H9 (cell line): ENCODE results near the gene GPR25. TPM values are rescaled to one million over a fixed set of nuclear protein-coding genes. Genes with fewer than 3 reads are reported as not detected.
A peak's percentile ranks its signal among the peaks of the same experiment; 100 is the strongest.

Source experiments
- DNase-seq: peaks from one replicate; pipeline ENCODE4 v3.0.0-alpha.2; 2017
- H2AFZ ChIP-seq: one replicate; pipeline ENCODE4 v1.6.1; 2013; ENCODE audit warnings: mild to moderate bottlenecking, low read length, control low read depth, moderate library complexity
- H2AK5ac ChIP-seq: 2 replicates; pipeline ENCODE4 v1.6.1; 2013; ENCODE audit warnings: low read length, control low read depth, mixed read lengths; ENCODE audit not compliant: insufficient read length
- H2BK120ac ChIP-seq: one replicate; pipeline ENCODE4 v1.6.1; 2013; ENCODE audit warnings: low read depth, mild to moderate bottlenecking, low read length, control low read depth, inconsistent platforms; ENCODE audit not compliant: poor library complexity, severe bottlenecking
- H2BK12ac ChIP-seq: 2 replicates; pipeline ENCODE4 v1.6.1; 2013; ENCODE audit warnings: low read length, control low read depth, mixed read lengths, low read depth; ENCODE audit not compliant: insufficient read length
- H2BK15ac ChIP-seq: 2 replicates; pipeline ENCODE4 v1.6.1; 2013; ENCODE audit warnings: low read depth, low read length, control low read depth
- H2BK20ac ChIP-seq: one replicate; pipeline ENCODE4 v1.6.1; 2013; ENCODE audit warnings: low read depth, mild to moderate bottlenecking, low read length, control low read depth, inconsistent platforms; ENCODE audit not compliant: poor library complexity, severe bottlenecking
- H2BK5ac ChIP-seq: 2 replicates; pipeline ENCODE4 v1.6.1; 2013; ENCODE audit warnings: low read length, control low read depth, mixed read lengths; ENCODE audit not compliant: insufficient read length
- H3K14ac ChIP-seq: 2 replicates; pipeline ENCODE4 v1.6.1; 2013; ENCODE audit warnings: low read length, control low read depth; ENCODE audit not compliant: insufficient read depth
- H3K18ac ChIP-seq: 2 replicates; pipeline ENCODE4 v1.6.1; 2013; ENCODE audit warnings: low read depth, mild to moderate bottlenecking, mixed read lengths, low read length, control low read depth; ENCODE audit not compliant: insufficient read length
- H3K23ac ChIP-seq: 2 replicates; pipeline ENCODE4 v1.6.1; 2013; ENCODE audit warnings: low read length, control low read depth, mixed read lengths, low read depth; ENCODE audit not compliant: insufficient read length
- H3K23me2 ChIP-seq: 2 replicates; pipeline ENCODE4 v1.6.1; 2013; ENCODE audit warnings: low read depth, mild to moderate bottlenecking, mixed read lengths, low read length, control low read depth; ENCODE audit not compliant: insufficient read length, poor library complexity, severe bottlenecking
- H3K27ac ChIP-seq: 2 replicates; pipeline ENCODE4 v1.5.1; 2013; ENCODE audit warnings: low read length, control low read depth, mixed read lengths, low read depth; ENCODE audit not compliant: insufficient read length
- H3K27me3 ChIP-seq: 2 replicates; pipeline ENCODE4 v1.6.1; 2013; ENCODE audit warnings: low read length, control low read depth, inconsistent platforms; ENCODE audit not compliant: insufficient read depth
- H3K4ac ChIP-seq: 2 replicates; pipeline ENCODE4 v1.6.1; 2013; ENCODE audit warnings: low read depth, mild to moderate bottlenecking, control low read depth, inconsistent platforms, low read length, moderate library complexity
- H3K4me1 ChIP-seq: 2 replicates; pipeline ENCODE4 v1.6.1; 2013; ENCODE audit warnings: low read length, control low read depth, inconsistent platforms; ENCODE audit not compliant: insufficient read depth
- H3K4me2 ChIP-seq: 2 replicates; pipeline ENCODE4 v1.6.1; 2013; ENCODE audit warnings: low read length, control low read depth, mixed read lengths; ENCODE audit not compliant: insufficient read length, insufficient read depth
- H3K56ac ChIP-seq: 2 replicates; pipeline ENCODE4 v1.6.1; 2013; ENCODE audit warnings: low read depth, mild to moderate bottlenecking, mixed read lengths, low read length, control low read depth; ENCODE audit not compliant: insufficient read length
- H3K79me1 ChIP-seq: 2 replicates; pipeline ENCODE4 v1.6.1; 2013; ENCODE audit warnings: low read depth, mild to moderate bottlenecking, moderate library complexity, low read length, control low read depth, inconsistent platforms; ENCODE audit not compliant: insufficient read depth, poor library complexity, severe bottlenecking
- H3K79me2 ChIP-seq: 2 replicates; pipeline ENCODE4 v1.6.1; 2013; ENCODE audit warnings: low read length, control low read depth, inconsistent platforms; ENCODE audit not compliant: insufficient read depth
- H3K9ac ChIP-seq: 2 replicates; pipeline ENCODE4 v1.6.1; 2013; ENCODE audit warnings: low read length, control low read depth, mixed read lengths; ENCODE audit not compliant: insufficient read length; ENCODE audit errors: extremely low read depth
- H3K9me3 ChIP-seq: one replicate; pipeline ENCODE4 v1.6.1; 2013; ENCODE audit warnings: low read depth, low read length, inconsistent platforms; ENCODE audit not compliant: control insufficient read depth
- H3T11ph ChIP-seq: one replicate; pipeline ENCODE4 v1.6.1; 2013; ENCODE audit warnings: mild to moderate bottlenecking, low read length, control low read depth, inconsistent platforms
- H4K20me1 ChIP-seq: one replicate; pipeline ENCODE4 v1.6.1; 2013; ENCODE audit not compliant: control insufficient read depth, insufficient read length, insufficient read depth
- H4K5ac ChIP-seq: 2 replicates; pipeline ENCODE4 v1.6.1; 2013; ENCODE audit warnings: low read depth, mild to moderate bottlenecking, mixed read lengths, low read length, control low read depth; ENCODE audit not compliant: insufficient read length
- H4K8ac ChIP-seq: replicated peaks from 2 replicates; pipeline ENCODE4 v1.6.1; 2013; ENCODE audit warnings: low read length, control low read depth, mixed read lengths, low read depth; ENCODE audit not compliant: insufficient read length
- H4K91ac ChIP-seq: 2 replicates; pipeline ENCODE4 v1.6.1; 2013; ENCODE audit warnings: low read depth, mild to moderate bottlenecking, moderate library complexity, mixed read lengths, low read length, control low read depth; ENCODE audit not compliant: insufficient read length
- H3K27ac Mint-ChIP-seq, 3 experiments: 2 replicates in 2 of 3; 3 replicates in 1 of 3; pipeline ENCODE4 v1.8.0; 2020 to 2021; ENCODE audit warnings: mixed read lengths in 3 of 3, mild to moderate bottlenecking in 1 of 3, moderate library complexity in 1 of 3
- H3K27me3 Mint-ChIP-seq: 2 replicates; pipeline ENCODE4 v1.8.0; 2021; ENCODE audit warnings: low read depth, mild to moderate bottlenecking, moderate library complexity, mixed read lengths
- H3K36me3 Mint-ChIP-seq, 3 experiments: 2 replicates in 2 of 3; 3 replicates in 1 of 3; pipeline ENCODE4 v1.8.0; 2020 to 2021; ENCODE audit warnings: low read depth in 3 of 3, mixed read lengths in 3 of 3; ENCODE audit not compliant: insufficient read depth in 1 of 3
- H3K4me1 Mint-ChIP-seq, 2 experiments: 2 replicates each; pipeline ENCODE4 v1.8.0; 2020; ENCODE audit warnings: mixed read lengths in 2 of 2
- H3K4me3 Mint-ChIP-seq, 2 experiments: 2 replicates in 1 of 2; 3 replicates in 1 of 2; pipeline ENCODE4 v1.8.0; 2020 to 2021; ENCODE audit warnings: mild to moderate bottlenecking in 2 of 2, mixed read lengths in 2 of 2, moderate library complexity in 1 of 2
- H3K9me3 Mint-ChIP-seq, 2 experiments: 2 replicates in 1 of 2; 3 replicates in 1 of 2; pipeline ENCODE4 v1.8.0; 2020; ENCODE audit warnings: mild to moderate bottlenecking in 2 of 2, mixed read lengths in 2 of 2, moderate library complexity in 1 of 2
- WGBS: extraction: QIAGEN DNeasy Blood & Tissue Kit; methylation state at CpG from one replicate; pipeline ENCODE4 v1.1.7; 2013; ENCODE audit warnings: missing lambda C conversion rate, low lambda C conversion rate, mixed read lengths; ENCODE audit not compliant: insufficient read length; ENCODE audit errors: extremely low coverage; 5-methylcytosine and 5-hydroxymethylcytosine counted together
- total RNA-seq: library from RNA; stranded (reverse); gene quantifications from 2 replicates; pipeline ENCODE4 v1.2.1, GENCODE V29; 2021
- TF ChIP-seq, protein P1 (sequence below): fragments of 200-600 bp; sonication (generic); conservative IDR thresholded peaks from 3 replicates; pipeline ENCODE4 v1.8.0; 2021; ENCODE audit warnings: antibody characterized with exemption, mild to moderate bottlenecking

GPR25 gene
- total RNA-seq, 1 experiment from 2014 or later, result not detected

GRCh38 chr1:200888349-200888838, 15.6 kb downstream of the GPR25 start:
- H3K36me3 Mint-ChIP-seq, result no peaks in the 10 kb centered on the region
- H4K8ac ChIP-seq, result no peak overlapping the region
- H3K9me3 ChIP-seq, result no peaks in the 10 kb centered on the region
- H2BK5ac ChIP-seq, result no peak overlapping the region
- H3K23ac ChIP-seq, result no peak overlapping the region
- H2BK120ac ChIP-seq, result no peak overlapping the region
- H3K79me2 ChIP-seq, result peaks cover 2% of the 10 kb centered on the region; the same call in 1 of the 2 replicates
- peaks cover 42 to 53% of the 10 kb centered on the region in 2 experiments for H3K4me1 Mint-ChIP-seq
- H3K9ac ChIP-seq, result no peak overlapping the region
- no peaks in the 10 kb centered on the region for H3K27me3 ChIP-seq
- no peaks in the 10 kb centered on the region for H4K20me1 ChIP-seq
- no peak overlapping the region for H3K27ac ChIP-seq
- no peak overlapping the region for H3K4me2 ChIP-seq
- no peak overlapping the region for H4K91ac ChIP-seq
- WGBS, result no CpG with 5 or more reads among the region's 7 CpGs
- no peak overlapping the region for H2BK12ac ChIP-seq
- H3K27ac Mint-ChIP-seq, result no peak overlapping the region
- no peak overlapping the region for H3K14ac ChIP-seq
- no peak overlapping the region for H3K18ac ChIP-seq
- no peaks in the 10 kb centered on the region for H3K79me1 ChIP-seq
- H3T11ph ChIP-seq, result no peak overlapping the region
- no peak overlapping the region for H2BK15ac ChIP-seq
- TF ChIP-seq, protein P1, sequence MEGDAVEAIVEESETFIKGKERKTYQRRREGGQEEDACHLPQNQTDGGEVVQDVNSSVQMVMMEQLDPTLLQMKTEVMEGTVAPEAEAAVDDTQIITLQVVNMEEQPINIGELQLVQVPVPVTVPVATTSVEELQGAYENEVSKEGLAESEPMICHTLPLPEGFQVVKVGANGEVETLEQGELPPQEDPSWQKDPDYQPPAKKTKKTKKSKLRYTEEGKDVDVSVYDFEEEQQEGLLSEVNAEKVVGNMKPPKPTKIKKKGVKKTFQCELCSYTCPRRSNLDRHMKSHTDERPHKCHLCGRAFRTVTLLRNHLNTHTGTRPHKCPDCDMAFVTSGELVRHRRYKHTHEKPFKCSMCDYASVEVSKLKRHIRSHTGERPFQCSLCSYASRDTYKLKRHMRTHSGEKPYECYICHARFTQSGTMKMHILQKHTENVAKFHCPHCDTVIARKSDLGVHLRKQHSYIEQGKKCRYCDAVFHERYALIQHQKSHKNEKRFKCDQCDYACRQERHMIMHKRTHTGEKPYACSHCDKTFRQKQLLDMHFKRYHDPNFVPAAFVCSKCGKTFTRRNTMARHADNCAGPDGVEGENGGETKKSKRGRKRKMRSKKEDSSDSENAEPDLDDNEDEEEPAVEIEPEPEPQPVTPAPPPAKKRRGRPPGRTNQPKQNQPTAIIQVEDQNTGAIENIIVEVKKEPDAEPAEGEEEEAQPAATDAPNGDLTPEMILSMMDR, result no peak
- H3K4me3 Mint-ChIP-seq, result no peak overlapping the region
- H3K23me2 ChIP-seq, result peaks cover 21% of the 10 kb centered on the region
- H2AFZ ChIP-seq, result no peak overlapping the region
- no peaks in the 10 kb centered on the region; the same call in none of the 2 replicates for H3K27me3 Mint-ChIP-seq
- peak; percentile 58 for DNase-seq
- no peak overlapping the region for H2BK20ac ChIP-seq
- H3K9me3 Mint-ChIP-seq, result no peaks in the 10 kb centered on the region
- H3K4me1 ChIP-seq, result peaks cover 9% of the 10 kb centered on the region
- H4K5ac ChIP-seq, result no peak overlapping the region
- no peak overlapping the region for H3K56ac ChIP-seq
- H2AK5ac ChIP-seq, result no peak overlapping the region
- no peak overlapping the region for H3K4ac ChIP-seq
